ENCODE measurements around the gene SFMBT2. TPM values are rescaled to one million over a fixed set of nuclear protein-coding genes. Genes with fewer than 3 reads are reported as not detected.
"Not testable (repeated sequence)": the region's sequence is repeated elsewhere in the genome, so short reads cannot be mapped to it uniquely, and the experiment has no call there.

The SFMBT2 gene
- total RNA-seq, 2 donors from 2014 or later: 1.6 to 3.4 TPM

- Histone ChIP-seq H3K27me3 (no peaks in the 10 kb centered on the region), H3K36me3 (replicated peaks in 1 of 2; ENCODE audit: insufficient read depth in 1 of 2, low read depth in 2 of 2) (no peaks in the 10 kb centered on the region), H3K9me3 (peaks cover 0 to 9% (median 0%) of the 10 kb centered on the region in 3 donors), H3K4me3 (no peak overlapping the region), H3K27ac (no peak overlapping the region), H3K4me1 (no peaks in the 10 kb centered on the region)
- TF ChIP-seq CTCF (IDR thresholded peaks at IDR 0.05) (no peak), POLR2A (IDR thresholded peaks at IDR 0.05) (no peak)
- DNase-seq (no peak), ATAC-seq (no peak)
- WGBS, 2 donors: 72 to 79% methylated on average over 8 of the region's 8 CpGs
- intact Hi-C loops (cut with DNase I): no loop called here
These were observed 185.7 kb downstream of the SFMBT2 start for GRCh38 chr10:7225133-7225532.

GRCh38 chr10:7218968-7219367 is 191.9 kb downstream of the SFMBT2 start:
- TF ChIP-seq CTCF (IDR thresholded peaks at IDR 0.05) (no peak), POLR2A (IDR thresholded peaks at IDR 0.05) (no peak)
- WGBS, 2 donors: 75 to 79% methylated on average over 3 of the region's 3 CpGs
- H3K27me3 ChIP-seq: no peaks in the 10 kb centered on the region
- no peak for DNase-seq
- H3K4me3 ChIP-seq: no peak overlapping the region
- intact Hi-C loops (cut with DNase I): no loop called here
- ATAC-seq: no peak
- no peaks in the 10 kb centered on the region for H3K36me3 ChIP-seq (replicated peaks in 1 of 2; ENCODE audit: insufficient read depth in 1 of 2, low read depth in 2 of 2)
- H3K9me3 ChIP-seq: peaks cover 0 to 4% (median 0%) of the 10 kb centered on the region in 3 donors
- H3K4me1 ChIP-seq: no peaks in the 10 kb centered on the region
- H3K27ac ChIP-seq: no peak overlapping the region

GRCh38 chr10:7212696-7213095 is 198.1 kb downstream of the SFMBT2 start:
- ATAC-seq; H3K27me3 ChIP-seq; intact Hi-C loops (cut with DNase I); H3K4me1 ChIP-seq; H3K4me3 ChIP-seq; H3K9me3 ChIP-seq; H3K36me3 ChIP-seq (replicated peaks in 1 of 2; ENCODE audit: insufficient read depth in 1 of 2, low read depth in 2 of 2); DNase-seq; H3K27ac ChIP-seq: not testable (repeated sequence)
- 59 to 72% methylated on average over 3 of the region's 3 CpGs for WGBS, 2 donors

- TF ChIP-seq CTCF (IDR thresholded peaks at IDR 0.05): no peak
- no peak for TF ChIP-seq POLR2A (IDR thresholded peaks at IDR 0.05)
- ATAC-seq: no peak
- Histone ChIP-seq H3K9me3 (no peaks in the 10 kb centered on the region), H3K36me3 (replicated peaks in 1 of 2; ENCODE audit: insufficient read depth in 1 of 2, low read depth in 2 of 2) (no peaks in the 10 kb centered on the region), H3K4me3 (no peak overlapping the region), H3K4me1 (no peaks in the 10 kb centered on the region), H3K27ac (no peak overlapping the region), H3K27me3 (no peaks in the 10 kb centered on the region)
- WGBS, 2 donors: 62 to 70% methylated on average over 9 of the region's 9 CpGs
- DNase-seq: no peak
- intact Hi-C loops (cut with DNase I): no loop called here
These were observed 198.8 kb downstream of the SFMBT2 start for GRCh38 chr10:7211857-7212577.

GRCh38 chr10:7210516-7210915 is 200.3 kb downstream of the SFMBT2 start:
- Histone ChIP-seq H3K9me3 (no peaks in the 10 kb centered on the region), H3K4me1 (no peaks in the 10 kb centered on the region), H3K36me3 (replicated peaks in 1 of 2; ENCODE audit: insufficient read depth in 1 of 2, low read depth in 2 of 2) (no peaks in the 10 kb centered on the region), H3K27ac (no peak overlapping the region), H3K27me3 (no peaks in the 10 kb centered on the region), H3K4me3 (no peak overlapping the region)
- TF ChIP-seq POLR2A (IDR thresholded peaks at IDR 0.05) (no peak), CTCF (IDR thresholded peaks at IDR 0.05) (no peak)
- ATAC-seq (no peak), DNase-seq (no peak)
- intact Hi-C loops (cut with DNase I): no loop called here
- 81 to 87% methylated on average over 10 of the region's 10 CpGs for WGBS, 2 donors

Measured in body of pancreas (tissue), 4 donors.